Smooth muscle cell (in vitro differentiated cells): ENCODE data around the gene ZCCHC8. TPM values are rescaled to one million over a fixed set of nuclear protein-coding genes. Genes with fewer than 3 reads are reported as not detected.

Experiments used
- DNase-seq: peaks from one replicate; lab custom pipeline; 2025; ENCODE audit not compliant: unreplicated experiment; lab: John Stamatoyannopoulos, UW
- H2AFZ ChIP-seq: fragments of 200-600 bp; sonication (generic); 2 replicates; pipeline ENCODE4 v1.6.0; 2016; ENCODE audit warnings: antibody characterized with exemption, low read depth, mild to moderate bottlenecking
- H3F3A ChIP-seq: fragments of 200-600 bp; sonication (generic); 2 replicates; pipeline ENCODE4 v1.6.0; 2017; ENCODE audit warnings: antibody characterized with exemption, low read depth
- H3K27ac ChIP-seq: fragments of 200-600 bp; sonication (generic); 2 replicates; pipeline ENCODE4 v1.5.1; 2016; ENCODE audit warnings: low read depth, mild to moderate bottlenecking
- H3K27me3 ChIP-seq: fragments of 200-600 bp; sonication (generic); 2 replicates; pipeline ENCODE4 v1.6.1; 2016; ENCODE audit warnings: low read depth, mild to moderate bottlenecking
- H3K36me3 ChIP-seq: fragments of 200-600 bp; sonication (generic); 2 replicates; pipeline ENCODE4 v1.5.1; 2016; ENCODE audit warnings: low read depth
- H3K4me1 ChIP-seq: fragments of 200-600 bp; sonication (generic); 2 replicates; pipeline ENCODE4 v1.5.1; 2016; ENCODE audit warnings: low read depth
- H3K4me2 ChIP-seq: fragments of 200-600 bp; sonication (generic); 2 replicates; pipeline ENCODE4 v1.6.0; 2016; ENCODE audit warnings: mild to moderate bottlenecking
- H3K4me3 ChIP-seq: fragments of 200-600 bp; sonication (generic); 2 replicates; pipeline ENCODE4 v1.5.1; 2016; ENCODE audit warnings: mild to moderate bottlenecking
- H3K79me2 ChIP-seq: fragments of 200-600 bp; sonication (generic); 2 replicates; pipeline ENCODE4 v1.6.0; 2016; ENCODE audit warnings: low read depth, mild to moderate bottlenecking
- H3K9ac ChIP-seq: fragments of 200-600 bp; sonication (generic); 2 replicates; pipeline ENCODE4 v1.6.0; 2016; ENCODE audit warnings: low read depth
- H3K9me3 ChIP-seq: fragments of 200-600 bp; sonication (generic); replicated peaks from 2 replicates; pipeline ENCODE4 v1.5.1; 2016; ENCODE audit warnings: low read depth
- H4K20me1 ChIP-seq: fragments of 200-600 bp; sonication (generic); 2 replicates; pipeline ENCODE4 v1.6.0; 2016; ENCODE audit warnings: low read depth
- CTCF ChIP-seq: fragments of 200-600 bp; sonication (generic); IDR thresholded peaks from 2 replicates; pipeline ENCODE4 v1.5.1; 2017; ENCODE audit warnings: borderline replicate concordance, mild to moderate bottlenecking, antibody characterized with exemption; ENCODE audit not compliant: insufficient read depth, poor library complexity, severe bottlenecking
- WGBS: methylation state at CpG from one replicate; pipeline ENCODE4 v1.1.7; 2016; ENCODE audit warnings: low lambda C conversion rate; 5-methylcytosine and 5-hydroxymethylcytosine counted together
- polyA plus RNA-seq: library from polyadenylated mRNA; unstranded; fragments of >200 nt; fragmentation: Nextera tagmentation; extraction: Ambion mirVana; gene quantifications from 2 replicates; pipeline ENCODE4 v1.2.1, GENCODE V29; 2016
- total RNA-seq: library from RNA; depleted of rRNA; stranded (reverse); fragments of >200 nt; gene quantifications from 2 replicates; pipeline ENCODE4 v1.2.3, GENCODE V29; 2014

ZCCHC8 gene
- total and polyA plus RNA-seq, 2 experiments from 2014 or later = 8.8 to 20.6 TPM

DNA sequence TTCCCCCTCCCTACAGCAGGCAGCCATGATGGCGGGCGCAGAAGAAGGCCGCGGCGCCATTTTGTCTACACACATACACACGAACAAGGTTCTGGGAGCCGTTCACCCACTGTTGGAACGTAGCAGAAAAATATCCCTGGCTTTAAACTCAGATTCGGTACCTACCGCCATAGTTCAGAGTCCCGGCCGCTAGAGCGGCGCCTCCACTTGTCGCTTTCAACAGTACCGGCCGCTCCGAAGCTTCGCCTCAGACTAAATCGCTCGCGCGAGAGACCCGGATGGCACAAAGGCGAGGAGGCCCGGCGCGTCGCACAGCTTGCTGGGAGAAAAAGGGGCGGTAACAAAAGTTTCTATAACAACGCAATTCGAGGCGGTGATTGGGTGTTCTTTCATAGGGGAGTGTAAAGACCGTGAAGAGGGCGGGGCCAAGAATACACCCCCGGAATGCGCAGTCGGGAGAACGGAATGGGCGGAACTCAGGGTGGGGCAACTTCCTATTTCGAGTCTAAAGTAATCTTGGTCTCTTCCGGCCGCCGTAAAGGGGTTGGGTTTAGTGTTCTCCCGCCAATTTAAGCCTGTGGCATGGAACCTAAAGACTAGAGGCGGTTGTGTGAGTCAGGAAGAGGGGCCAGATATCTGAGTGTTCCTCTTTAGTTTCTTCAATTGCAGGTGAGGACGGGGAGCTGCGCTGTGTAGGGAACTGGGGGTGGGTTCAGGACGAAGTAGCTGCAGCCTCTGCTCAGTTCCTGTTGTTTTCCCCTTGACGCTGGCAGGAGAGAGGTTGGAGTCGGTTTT is 26.1 kb upstream of the ZCCHC8 start, which contains the start of the genes KNTC1 and RSRC2:
Gene KNTC1, plus strand, starts transcription at position 567 of the 795 bp plus-strand sequence. CDS start 2,815 bp downstream, outside the sequence.
Gene RSRC2, minus strand, starts transcription at position 254 of the 795 bp plus-strand sequence. Its CDS starts 83 bp downstream, at position 171.
- Histone ChIP-seq H3K27ac (peak within 1 kb of the TSS; percentile 99), H3K9ac (peak within 1 kb of the TSS; percentile 99), H3K4me3 (peak within 1 kb of the TSS; percentile 92), H3K27me3 (no peaks in the 10 kb centered on the region), H3K4me1 (peaks cover 36% of the 10 kb centered on the region), H3K4me2 (peak within 1 kb of the TSS; percentile 91), H3F3A (peaks cover 22% of the 10 kb centered on the region), H3K36me3 (no peaks in the 10 kb centered on the region), H2AFZ (peak within 1 kb of the TSS; percentile 96), H3K79me2 (peaks cover 76% of the 10 kb centered on the region), H3K9me3 (no peaks in the 10 kb centered on the region), H4K20me1 (peaks cover 42% of the 10 kb centered on the region)
- peak; percentile 84 for DNase-seq
- under 1% methylated on average over 51 of the region's 51 CpGs for WGBS
- TF ChIP-seq CTCF = no peak

DNA sequence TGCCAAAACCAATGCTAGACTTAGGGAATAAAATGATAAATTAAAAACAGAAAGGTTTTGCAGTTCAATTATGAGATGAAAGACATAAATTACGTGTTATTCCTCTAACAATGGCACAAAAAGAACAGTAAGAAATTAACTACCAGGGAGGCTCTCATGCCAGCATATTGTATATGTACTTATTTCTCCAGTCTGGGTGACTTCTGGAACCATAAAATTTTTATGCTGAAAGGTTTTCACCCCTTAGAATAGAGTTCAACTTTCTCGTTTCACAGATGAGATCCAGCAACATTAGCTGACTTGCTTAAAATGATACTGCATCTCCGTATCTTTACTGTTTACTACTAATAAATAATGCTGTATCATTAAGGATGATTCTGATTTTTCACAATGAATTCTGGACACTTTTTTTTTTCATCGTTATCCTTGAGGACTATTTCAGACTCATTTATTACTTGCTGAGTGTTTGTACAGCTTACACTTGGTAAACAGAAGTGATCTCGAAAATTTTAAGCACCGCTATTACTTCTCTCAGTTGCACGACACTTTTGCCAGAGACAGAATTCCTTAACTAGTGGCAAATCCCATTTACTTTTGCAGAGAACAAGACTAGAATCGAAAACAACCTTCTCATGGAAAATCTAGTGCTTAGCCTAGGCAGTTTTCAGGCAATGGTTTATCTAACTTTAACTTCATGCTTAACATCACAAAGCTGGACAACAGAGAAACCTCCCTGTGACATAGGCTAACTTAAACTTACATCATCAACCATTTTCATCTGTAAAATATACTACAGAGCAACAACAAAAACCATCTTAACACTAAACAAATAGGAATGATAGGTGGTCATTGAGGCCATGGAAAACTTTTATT is 23.4 kb upstream of the ZCCHC8 start:
- Histone ChIP-seq H3K4me1 (peaks cover 41% of the 10 kb centered on the region), H2AFZ (no peak overlapping the region), H3K9ac (peak overlapping the region; percentile 83), H4K20me1 (peaks cover 70% of the 10 kb centered on the region), H3K27me3 (no peaks in the 10 kb centered on the region), H3K36me3 (peaks cover 20% of the 10 kb centered on the region), H3K4me2 (peak overlapping the region; percentile 84), H3K4me3 (peak overlapping the region; percentile 71), H3K27ac (peak overlapping the region; percentile 71), H3K79me2 (peaks cover 85% of the 10 kb centered on the region), H3K9me3 (no peaks in the 10 kb centered on the region), H3F3A (peaks cover 48% of the 10 kb centered on the region)
- 32% methylated on average over 8 of the region's 8 CpGs for WGBS
- DNase-seq = no peak
- no peak for TF ChIP-seq CTCF

- no peaks in the 10 kb centered on the region for H3K9me3 ChIP-seq
- peaks cover 56% of the 10 kb centered on the region for H3F3A ChIP-seq
- DNase-seq = no peak
- peaks cover 78% of the 10 kb centered on the region for H3K79me2 ChIP-seq
- H3K27me3 ChIP-seq = no peaks in the 10 kb centered on the region
- H3K4me1 ChIP-seq = peaks cover 37% of the 10 kb centered on the region
- no peak for TF ChIP-seq CTCF
- WGBS = 47% methylated on average over 8 of the region's 8 CpGs
- H2AFZ ChIP-seq = no peak overlapping the region
- peak overlapping the region; percentile 84 for H3K4me2 ChIP-seq
- peak overlapping the region; percentile 71 for H3K4me3 ChIP-seq
- H3K27ac ChIP-seq = peak overlapping the region; percentile 71
- H4K20me1 ChIP-seq = peaks cover 78% of the 10 kb centered on the region
- peak overlapping the region; percentile 83 for H3K9ac ChIP-seq
- H3K36me3 ChIP-seq = peaks cover 27% of the 10 kb centered on the region
Measured at GRCh38 chr12:122523280-122523679, 22.5 kb upstream of the ZCCHC8 start.
